ENCODE measurements around the gene MGP. TPM values are rescaled to one million over a fixed set of nuclear protein-coding genes. Genes with fewer than 3 reads are reported as not detected.

MGP gene
- total RNA-seq, 1 experiment from 2014 or later = 0.96 TPM

DNA sequence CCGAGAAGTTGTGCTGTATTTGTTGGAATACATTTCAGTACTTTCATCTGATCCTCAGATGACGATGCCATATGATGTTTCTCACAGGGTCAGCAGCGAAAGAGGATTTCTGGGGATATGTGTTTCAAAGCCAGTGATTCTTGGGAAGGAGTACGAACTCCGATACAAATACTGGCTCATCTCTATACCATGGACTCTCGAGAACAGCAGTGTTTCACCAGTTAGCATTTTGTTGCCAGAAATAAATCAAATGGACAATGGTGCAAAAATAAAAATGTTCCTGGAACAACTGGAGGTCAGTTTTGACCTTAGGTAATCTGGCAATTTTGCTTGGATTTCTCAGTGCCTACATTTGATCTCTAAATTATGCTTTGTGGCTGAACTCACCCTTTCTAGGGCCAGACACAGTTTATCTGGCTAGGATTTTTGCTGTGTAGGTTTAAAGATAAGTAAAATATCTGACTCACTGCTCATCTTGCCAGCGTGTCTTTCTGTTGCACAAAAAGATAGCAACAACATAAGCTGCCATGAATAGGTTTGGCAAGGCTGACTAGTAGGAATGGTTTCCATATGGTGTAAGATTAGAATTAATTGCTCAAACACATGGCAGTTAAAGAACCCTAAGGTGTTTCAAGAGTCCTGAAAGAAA, 11.0 kb upstream of the MGP start:
- Mint-ChIP-seq H3K4me3 (no peak overlapping the region), H3K36me3 (no peaks in the 10 kb centered on the region), H3K4me1 (peaks cover 19% of the 10 kb centered on the region), H3K27ac (0 out of 2 replicates have a peak overlapping the region, but pooled peaks have one; percentile 25), H3K9me3 (no peaks in the 10 kb centered on the region), H3K27me3 (ENCODE audit: low read depth) (no peaks in the 10 kb centered on the region)
- ChIA-PET CTCF (no interaction called here), POLR2A (no interaction called here)
- no peak for ATAC-seq
- DNase-seq (ENCODE audit: low spot score) = no peak
- TF ChIP-seq CDX4 (CRISPR knock-in tag; IDR thresholded peaks at IDR 0.05; ENCODE audit: borderline replicate concordance) (no peak), SMAD4 (CRISPR knock-in tag; IDR thresholded peaks at IDR 0.05) (no peak), ZNF512 (CRISPR knock-in tag; IDR thresholded peaks at IDR 0.05; ENCODE audit: borderline replicate concordance) (no peak)

DNA sequence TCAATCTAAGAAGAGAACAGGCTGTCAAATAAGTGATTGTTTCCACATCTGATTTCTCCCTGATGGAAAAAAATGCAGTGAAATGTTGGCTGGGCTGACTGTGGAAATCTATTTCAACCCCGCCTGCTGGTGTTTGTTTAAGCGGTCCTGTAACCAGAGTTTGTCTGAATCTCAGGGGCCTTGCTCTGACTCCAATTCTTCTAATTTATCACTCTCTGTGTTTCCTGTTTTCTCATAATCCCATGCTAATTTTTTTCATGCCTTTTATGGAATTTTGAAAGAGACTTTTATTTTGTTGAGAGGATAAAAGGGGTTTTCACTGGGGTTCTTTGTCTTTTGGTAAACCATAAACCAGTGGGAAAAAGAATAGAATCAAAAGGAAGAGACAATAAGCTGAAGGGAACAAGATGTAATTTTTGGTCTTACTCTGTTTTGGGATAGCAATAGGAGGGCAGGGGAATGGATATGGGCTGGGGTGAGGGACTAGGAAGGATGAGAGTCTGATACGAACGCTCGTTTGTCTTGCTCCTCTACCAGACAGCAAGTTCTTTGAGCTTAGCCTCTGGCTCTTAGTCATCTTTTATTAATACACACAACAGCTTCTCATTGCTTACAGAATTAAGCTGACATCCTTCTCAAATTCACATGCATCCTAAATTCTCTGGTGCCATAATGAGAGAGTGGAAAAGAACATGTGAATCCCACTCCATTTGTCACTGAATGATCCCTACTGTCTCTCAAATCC, 8.0 kb upstream of the MGP start:
- H3K9me3 Mint-ChIP-seq = no peaks in the 10 kb centered on the region
- ATAC-seq (no peak), DNase-seq (ENCODE audit: low spot score) (no peak)
- no peak overlapping the region for H3K27ac Mint-ChIP-seq
- peaks cover 18% of the 10 kb centered on the region for H3K4me1 Mint-ChIP-seq
- ChIA-PET CTCF (interaction anchor here (0.7 to 1.3 kb wide), 3 partner anchors 10 to 83 kb away, joined by 3 to 6 read pairs (median 3); no protein-coding TSS in a partner anchor), POLR2A (no interaction called here)
- no peaks in the 10 kb centered on the region for H3K36me3 Mint-ChIP-seq
- H3K27me3 Mint-ChIP-seq (ENCODE audit: low read depth) = no peaks in the 10 kb centered on the region
- TF ChIP-seq TEAD4 (CRISPR knock-in tag; IDR thresholded peaks at IDR 0.05) (no peak), TEAD1 (CRISPR knock-in tag; IDR thresholded peaks at IDR 0.05) (no peak), NFATC4 (CRISPR knock-in tag; IDR thresholded peaks at IDR 0.05) (no peak), USF1 (CRISPR knock-in tag; IDR thresholded peaks at IDR 0.05) (no peak), HMGXB4 (CRISPR knock-in tag; IDR thresholded peaks at IDR 0.05) (no peak), TP53 (CRISPR knock-in tag; IDR thresholded peaks at IDR 0.05) (no peak), HMGA2 (CRISPR knock-in tag; IDR thresholded peaks at IDR 0.05) (no peak), IRF2 (CRISPR knock-in tag; IDR thresholded peaks at IDR 0.05; ENCODE audit: borderline replicate concordance, low read depth) (no peak), FOXJ3 (CRISPR knock-in tag; IDR thresholded peaks at IDR 0.05; ENCODE audit: borderline replicate concordance) (no peak), GRHL2 (CRISPR knock-in tag; IDR thresholded peaks at IDR 0.05; ENCODE audit: insufficient replicate concordance, severe bottlenecking) (no peak), ATF6 (CRISPR knock-in tag; IDR thresholded peaks at IDR 0.05) (no peak), MXD4 (CRISPR knock-in tag; IDR thresholded peaks at IDR 0.05; ENCODE audit: borderline replicate concordance) (no peak), JAZF1 (CRISPR knock-in tag; IDR thresholded peaks at IDR 0.05) (no peak), NR2C2 (CRISPR knock-in tag; IDR thresholded peaks at IDR 0.05) (no peak), ATF1 (CRISPR knock-in tag; IDR thresholded peaks at IDR 0.05) (no peak), JUN (CRISPR knock-in tag; IDR thresholded peaks at IDR 0.05) (no peak), MYBL2 (CRISPR knock-in tag; IDR thresholded peaks at IDR 0.05) (no peak), ELF4 (CRISPR knock-in tag; IDR thresholded peaks at IDR 0.05; ENCODE audit: low read depth) (no peak), RELA (CRISPR knock-in tag; IDR thresholded peaks at IDR 0.05; ENCODE audit: borderline replicate concordance) (no peak)
- no peak overlapping the region for H3K4me3 Mint-ChIP-seq

All from WTC11 (cell line).